ENCODE measurements around the gene CCN2. TPM values are rescaled to one million over a fixed set of nuclear protein-coding genes. Genes with fewer than 3 reads are reported as not detected.

CCN2 gene
- total RNA-seq, 1 experiment from 2014 or later = 3.1 TPM

DNA sequence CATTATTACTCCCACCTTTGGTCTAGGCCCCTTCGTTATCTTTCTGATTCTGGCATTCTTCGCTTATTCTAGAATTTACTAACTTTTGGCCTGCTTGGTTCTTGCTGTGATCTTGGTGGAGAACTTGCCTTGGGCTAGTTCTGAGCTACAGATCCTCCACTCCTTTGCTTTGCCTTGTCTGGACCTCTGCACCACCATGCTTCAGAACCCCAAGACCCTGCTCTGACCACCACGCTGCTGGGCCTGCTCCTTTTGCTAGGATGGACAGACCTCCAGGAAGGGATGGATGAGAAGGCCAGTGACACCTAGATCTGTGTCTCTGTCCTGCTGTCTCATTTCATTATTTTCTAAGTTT is 30.4 kb upstream of the CCN2 start:
- Histone ChIP-seq H4K20me1 (ENCODE audit: insufficient read depth) (no peaks in the 10 kb centered on the region), H3K27ac (ENCODE audit: low read depth, low read length) (no peak overlapping the region), H3K79me2 (ENCODE audit: insufficient read depth, low read length) (no peaks in the 10 kb centered on the region), H3K36me3 (ENCODE audit: control insufficient read depth in 1 of 2, insufficient read depth in 2 of 2, low read length in 2 of 2) (no peaks in the 10 kb centered on the region), H3K4me3 (replicated peaks in 1 of 2; ENCODE audit: low read depth in 1 of 2, low read length in 2 of 2) (no peak overlapping the region), H3K27me3 (ENCODE audit: insufficient read depth, low read length) (no peaks in the 10 kb centered on the region), H3K4me2 (ENCODE audit: low read length) (no peak overlapping the region), H3K9me3 (ENCODE audit: control insufficient read depth in 1 of 2, insufficient read depth in 1 of 2, low read depth in 1 of 2, low read length in 2 of 2) (no peaks in the 10 kb centered on the region), H2AFZ (ENCODE audit: low read depth, low read length, poor library complexity, severe bottlenecking) (no peak overlapping the region), H3K4me1 (ENCODE audit: control insufficient read depth in 1 of 2, insufficient read depth in 2 of 2, low read length in 2 of 2) (no peaks in the 10 kb centered on the region), H3K9ac (ENCODE audit: low read length) (no peak overlapping the region), H3K9me2 (ENCODE audit: insufficient read depth) (no peaks in the 10 kb centered on the region)
- ChIA-PET CTCF (no interaction called here), RAD21 (ENCODE audit: low non-redundant PET in 1 of 2, low total read pairs in 2 of 2, uncharacterized antibody in 2 of 2, unreplicated experiment in 2 of 2) (no interaction called here), POLR2A (no interaction called here)
- intact Hi-C loops (cut with micrococcal nuclease) = no loop called here
- TF ChIP-seq FOSL1 (IDR thresholded peaks at IDR 0.05; ENCODE audit: low read depth) = no peak
- TF ChIP-seq EZH2phosphoT487 (IDR thresholded peaks at IDR 0.05; ENCODE audit: borderline replicate concordance) = no peak
- no peak for TF ChIP-seq SIN3A (IDR thresholded peaks at IDR 0.05; ENCODE audit: low read depth)
- TF ChIP-seq YY1 (IDR thresholded peaks at IDR 0.05; ENCODE audit: extremely low read depth, insufficient replicate concordance, low read depth, low read length) = no peak
- TF ChIP-seq SRF (IDR thresholded peaks at IDR 0.05; ENCODE audit: low read depth) = no peak
- no peak for TF ChIP-seq ELF1 (IDR thresholded peaks at IDR 0.05; ENCODE audit: borderline replicate concordance, low read depth)
- TF ChIP-seq TCF7L2 (IDR thresholded peaks at IDR 0.05; ENCODE audit: borderline replicate concordance, extremely low read depth, insufficient read depth, insufficient read length) = no peak
- TF ChIP-seq POLR2AphosphoS5 (IDR thresholded peaks at IDR 0.05; ENCODE audit: low read depth, low read length) = no peak
- no peak for TF ChIP-seq CEBPB (IDR thresholded peaks at IDR 0.05; ENCODE audit: low read depth)
- TF ChIP-seq EZH2 (IDR thresholded peaks at IDR 0.05) = no peak
- TF ChIP-seq ZNF274 (IDR thresholded peaks at IDR 0.05; ENCODE audit: low read depth, low read length) = no peak
- TF ChIP-seq JUND (IDR thresholded peaks at IDR 0.05) = no peak
- no peak for TF ChIP-seq CBX3 (IDR thresholded peaks at IDR 0.05; ENCODE audit: low read depth)
- TF ChIP-seq, protein P1, sequence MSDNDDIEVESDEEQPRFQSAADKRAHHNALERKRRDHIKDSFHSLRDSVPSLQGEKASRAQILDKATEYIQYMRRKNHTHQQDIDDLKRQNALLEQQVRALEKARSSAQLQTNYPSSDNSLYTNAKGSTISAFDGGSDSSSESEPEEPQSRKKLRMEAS (IDR thresholded peaks at IDR 0.05) = no peak
- no peak for TF ChIP-seq EGR1 (IDR thresholded peaks at IDR 0.05; ENCODE audit: low read depth)
- TF ChIP-seq POLR2A (IDR thresholded peaks at IDR 0.05; ENCODE audit: borderline replicate concordance, extremely low read depth, insufficient read depth, insufficient read length) = no peak
- no peak for TF ChIP-seq REST (IDR thresholded peaks at IDR 0.05; ENCODE audit: low read depth)
- TF ChIP-seq, protein P2, sequence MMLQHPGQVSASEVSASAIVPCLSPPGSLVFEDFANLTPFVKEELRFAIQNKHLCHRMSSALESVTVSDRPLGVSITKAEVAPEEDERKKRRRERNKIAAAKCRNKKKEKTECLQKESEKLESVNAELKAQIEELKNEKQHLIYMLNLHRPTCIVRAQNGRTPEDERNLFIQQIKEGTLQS (IDR thresholded peaks at IDR 0.05) = no peak
- TF ChIP-seq RAD21 (IDR thresholded peaks at IDR 0.05; ENCODE audit: low read depth) = no peak
- TF ChIP-seq, protein P3, sequence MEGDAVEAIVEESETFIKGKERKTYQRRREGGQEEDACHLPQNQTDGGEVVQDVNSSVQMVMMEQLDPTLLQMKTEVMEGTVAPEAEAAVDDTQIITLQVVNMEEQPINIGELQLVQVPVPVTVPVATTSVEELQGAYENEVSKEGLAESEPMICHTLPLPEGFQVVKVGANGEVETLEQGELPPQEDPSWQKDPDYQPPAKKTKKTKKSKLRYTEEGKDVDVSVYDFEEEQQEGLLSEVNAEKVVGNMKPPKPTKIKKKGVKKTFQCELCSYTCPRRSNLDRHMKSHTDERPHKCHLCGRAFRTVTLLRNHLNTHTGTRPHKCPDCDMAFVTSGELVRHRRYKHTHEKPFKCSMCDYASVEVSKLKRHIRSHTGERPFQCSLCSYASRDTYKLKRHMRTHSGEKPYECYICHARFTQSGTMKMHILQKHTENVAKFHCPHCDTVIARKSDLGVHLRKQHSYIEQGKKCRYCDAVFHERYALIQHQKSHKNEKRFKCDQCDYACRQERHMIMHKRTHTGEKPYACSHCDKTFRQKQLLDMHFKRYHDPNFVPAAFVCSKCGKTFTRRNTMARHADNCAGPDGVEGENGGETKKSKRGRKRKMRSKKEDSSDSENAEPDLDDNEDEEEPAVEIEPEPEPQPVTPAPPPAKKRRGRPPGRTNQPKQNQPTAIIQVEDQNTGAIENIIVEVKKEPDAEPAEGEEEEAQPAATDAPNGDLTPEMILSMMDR (IDR thresholded peaks at IDR 0.05 in 2 of 3, conservative IDR thresholded peaks at IDR 0.05 in 1 of 3; ENCODE audit: borderline replicate concordance in 1 of 3, insufficient read depth in 1 of 3, low read depth in 2 of 3, low read length in 2 of 3) = no peak
- no peak for DNase-seq (ENCODE audit: low read depth, low spot score)
- no peak for ATAC-seq
- BruUV-seq (replicated peaks) = no TSS peak
